GM12891 (cell line): ENCODE results near the gene APOC3.

Experiments used
- DNase-seq: peaks from one replicate; pipeline ENCODE4 v3.0.0; 2011; ENCODE audit warnings: low spot score; ENCODE audit not compliant: insufficient read length
- FAIRE-seq: peaks from 2 replicates; lab custom pipeline; 2011; peaks lifted over from hg19 to GRCh38; lab: Jason Lieb, UNC
- PAX5 ChIP-seq: IDR thresholded peaks from 2 replicates; pipeline ENCODE4 v1.6.1; 2011; ENCODE audit warnings: low read length, moderate library complexity, mild to moderate bottlenecking; ENCODE audit not compliant: insufficient read depth, severe bottlenecking
- POLR2A ChIP-seq: IDR thresholded peaks from 2 replicates; pipeline ENCODE4 v1.6.1; 2011; ENCODE audit warnings: low read depth, low read length, control low read depth
- POLR2AphosphoS5 ChIP-seq: IDR thresholded peaks from 2 replicates; pipeline ENCODE4 v1.6.1; 2011; ENCODE audit warnings: low read depth, low read length, control low read depth
- POU2F2 ChIP-seq: IDR thresholded peaks from 2 replicates; pipeline ENCODE4 v1.6.1; 2011; ENCODE audit warnings: low read depth, mild to moderate bottlenecking, control low read depth, low read length, moderate library complexity
- SPI1 ChIP-seq: IDR thresholded peaks from 2 replicates; pipeline ENCODE4 v1.6.1; 2011; ENCODE audit warnings: low read depth, low read length, control low read depth
- TAF1 ChIP-seq: IDR thresholded peaks from 2 replicates; pipeline ENCODE4 v1.6.1; 2011; ENCODE audit warnings: low read depth, low read length, control low read depth

Gene APOC3

DNA sequence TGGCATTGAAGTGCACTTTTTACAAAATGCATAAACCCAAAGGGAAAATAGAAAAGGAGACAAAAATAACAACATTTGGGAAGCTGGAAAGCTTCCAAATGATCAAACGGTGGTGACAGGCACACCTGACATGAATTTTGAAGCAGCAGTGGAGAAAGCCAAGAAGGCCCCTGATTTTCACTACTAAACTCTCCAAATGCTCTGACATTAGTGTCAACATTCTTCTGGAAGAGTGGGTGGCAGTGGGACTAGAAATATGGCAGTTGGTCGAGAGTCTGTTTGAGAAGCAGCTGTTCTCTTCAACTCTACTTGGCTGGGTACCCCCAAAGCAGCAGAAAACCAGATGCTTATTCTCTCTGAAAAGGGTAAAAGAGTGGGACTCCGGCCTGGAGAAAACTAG is 25.7 kb upstream of the APOC3 start:
- DNase-seq (no peak), FAIRE-seq (no peak)
- TF ChIP-seq PAX5 (no peak), POU2F2 (no peak), SPI1 (no peak), POLR2A (no peak), POLR2AphosphoS5 (no peak), TAF1 (no peak)

- no peak for DNase-seq
- FAIRE-seq: no peak
- TF ChIP-seq SPI1 (no peak), POLR2A (no peak), POU2F2 (no peak), POLR2AphosphoS5 (no peak), TAF1 (no peak), PAX5 (no peak)
Observed at GRCh38 chr11:116807601-116808261, 22.0 kb upstream of the APOC3 start.

DNA sequence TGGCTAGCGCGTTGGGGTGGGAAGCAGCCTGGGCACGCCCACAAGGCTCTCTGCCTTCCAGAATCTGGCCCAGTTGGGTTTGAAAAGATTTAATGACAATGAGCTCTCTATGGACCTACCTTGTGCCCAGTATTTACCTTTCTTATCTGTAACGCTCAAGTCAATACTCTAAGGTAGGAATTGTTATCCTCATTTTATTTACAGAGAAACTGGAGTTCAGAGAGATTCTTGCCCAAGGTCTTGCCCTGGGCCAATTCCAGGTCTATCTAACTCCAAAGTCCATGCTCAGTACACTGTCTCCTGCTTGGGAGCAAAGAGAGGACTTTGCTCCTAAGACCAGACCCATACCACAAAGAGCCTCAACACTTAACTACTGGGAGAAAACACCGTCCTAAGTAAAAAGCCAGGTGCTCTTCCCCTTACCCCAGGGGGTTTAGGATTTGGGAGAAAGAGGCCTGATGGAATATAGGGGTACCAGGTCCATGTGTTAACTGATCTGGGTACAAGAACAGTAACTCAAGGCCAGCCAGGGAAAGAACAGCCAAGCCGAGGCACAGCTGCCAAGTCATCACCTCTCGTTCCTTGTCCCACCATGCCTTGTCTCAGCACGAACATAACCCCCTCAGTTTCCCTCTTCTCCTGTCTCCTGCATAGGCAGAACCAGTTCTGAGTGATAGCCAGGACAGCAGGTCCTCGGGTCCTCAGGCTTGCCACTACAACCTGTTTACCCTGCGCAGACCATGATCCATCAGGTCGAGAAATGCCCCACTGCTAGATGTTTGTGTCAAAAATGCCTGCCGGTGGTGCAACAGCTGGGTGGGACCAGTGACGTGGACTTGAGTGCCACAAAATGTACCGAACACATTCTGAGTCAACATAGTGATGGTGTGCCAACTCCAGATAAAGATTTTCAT is 21.2 kb upstream of the APOC3 start:
- FAIRE-seq: no peak
- no peak for TF ChIP-seq POLR2AphosphoS5
- no peak for TF ChIP-seq POU2F2
- no peak for TF ChIP-seq PAX5
- no peak for TF ChIP-seq TAF1
- TF ChIP-seq POLR2A: no peak
- no peak for TF ChIP-seq SPI1
- no peak for DNase-seq

- FAIRE-seq (no peak), DNase-seq (no peak)
- TF ChIP-seq POLR2AphosphoS5 (no peak), SPI1 (no peak)
Observed at GRCh38 chr11:116811194-116811593, 18.5 kb upstream of the APOC3 start.

DNA sequence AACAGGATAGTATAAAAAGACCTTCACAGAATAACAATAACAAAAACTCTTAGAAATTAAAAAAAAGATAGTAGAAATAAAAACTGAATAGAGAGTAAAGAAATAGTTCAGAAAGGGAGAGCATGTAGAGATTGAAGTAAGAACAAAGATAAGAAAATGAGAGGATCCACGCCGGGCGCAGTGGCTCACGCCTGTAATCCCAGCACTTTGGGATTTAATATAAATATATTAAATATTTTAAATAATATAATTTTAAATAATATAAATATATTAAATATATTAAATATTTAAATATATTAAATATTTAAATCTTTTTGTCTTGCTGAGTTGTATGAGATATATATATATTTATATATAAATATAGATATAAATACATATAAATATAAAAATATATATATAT is 17.6 kb upstream of the APOC3 start:
- no peak for FAIRE-seq
- no peak for TF ChIP-seq POU2F2
- TF ChIP-seq POLR2A: no peak
- TF ChIP-seq POLR2AphosphoS5: no peak

DNA sequence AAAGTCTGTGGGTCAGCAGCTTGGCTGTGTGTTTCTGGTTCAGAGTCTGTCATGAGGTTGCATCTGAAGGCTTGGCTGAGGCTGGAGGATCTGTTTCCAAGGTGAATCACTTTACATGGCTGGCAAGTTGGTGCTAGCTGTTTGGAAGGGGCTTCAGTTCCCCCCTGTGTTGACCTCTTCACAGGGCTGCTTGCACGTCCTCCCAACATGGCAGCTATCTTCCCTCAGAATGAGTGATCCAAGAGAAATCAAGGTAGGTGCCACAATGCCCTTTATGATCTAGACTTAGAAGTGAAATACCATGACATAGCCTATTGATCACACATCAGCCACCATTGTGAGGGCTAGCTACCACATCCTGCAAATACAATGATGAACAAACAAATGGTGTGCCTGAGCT is 16.5 kb upstream of the APOC3 start:
- no peak for FAIRE-seq
- DNase-seq: no peak
- TF ChIP-seq TAF1 (no peak), POLR2AphosphoS5 (no peak), POU2F2 (no peak), SPI1 (no peak), PAX5 (no peak), POLR2A (no peak)

More for the DNA sequence above, 17.6 kb upstream of the APOC3 start:
- no peak for DNase-seq

DNA sequence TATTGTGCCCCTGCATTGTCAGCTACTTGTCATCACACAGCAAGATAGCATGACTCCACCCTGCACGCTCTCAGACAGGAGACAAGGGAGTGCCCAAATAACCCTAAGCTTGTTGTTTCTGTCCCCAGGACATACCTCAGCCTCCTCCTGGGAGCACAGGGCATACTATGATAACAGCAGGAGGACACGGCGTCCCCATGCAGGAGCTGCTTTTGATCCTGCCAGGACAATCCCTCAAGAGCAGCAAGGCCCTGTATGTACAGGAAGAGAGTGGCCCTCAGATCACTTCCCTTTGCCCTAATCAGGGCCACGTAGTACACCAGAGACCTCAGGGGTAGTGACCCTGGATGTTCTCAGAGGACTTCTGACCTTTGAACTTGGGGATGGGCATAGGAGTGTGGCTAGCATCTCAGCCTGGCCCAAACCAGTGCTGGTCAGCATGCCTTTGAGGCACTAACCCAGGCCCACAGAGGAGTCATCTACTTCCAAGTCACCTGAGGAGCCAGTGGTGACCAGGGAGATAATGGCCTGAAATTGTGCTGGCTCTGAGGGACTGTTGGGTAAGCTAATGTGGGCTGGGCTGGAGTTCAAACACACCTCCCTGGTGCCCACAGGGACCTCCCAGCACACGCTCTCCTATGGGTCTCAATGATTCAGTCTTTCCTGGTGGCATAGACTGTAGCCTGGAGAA is 15.8 kb upstream of the APOC3 start:
- no peak for FAIRE-seq
- no peak for TF ChIP-seq POLR2A
- no peak for TF ChIP-seq POU2F2
- TF ChIP-seq PAX5: no peak
- no peak for TF ChIP-seq POLR2AphosphoS5
- TF ChIP-seq TAF1: no peak
- no peak for TF ChIP-seq SPI1
- no peak for DNase-seq

- TF ChIP-seq POLR2A (no peak), POU2F2 (no peak), SPI1 (no peak), TAF1 (no peak), POLR2AphosphoS5 (no peak), PAX5 (no peak)
- no peak for DNase-seq
Observed at GRCh38 chr11:116814502-116814901, 15.2 kb upstream of the APOC3 start.

DNA sequence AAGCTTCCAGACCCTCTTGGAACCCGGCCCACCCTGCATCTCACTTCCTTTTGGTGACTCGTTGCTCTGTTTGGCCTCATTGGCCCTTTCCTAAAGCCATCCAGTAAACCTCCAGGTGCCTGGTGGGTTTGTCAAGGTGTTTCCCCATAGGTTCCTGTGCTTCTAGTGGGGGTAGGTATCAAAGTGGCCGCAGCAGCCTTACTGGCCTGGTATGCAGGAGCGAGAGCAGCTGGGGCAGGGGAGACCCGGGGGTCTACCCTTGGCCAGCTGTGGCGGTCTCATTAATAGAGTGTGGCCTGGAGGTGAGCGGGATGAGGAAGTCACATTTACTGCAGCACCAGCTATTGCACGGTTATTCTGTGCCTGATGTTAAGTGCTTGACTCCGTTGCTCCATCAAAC is 10.7 kb upstream of the APOC3 start:
- no peak for FAIRE-seq

More at GRCh38 chr11:116814502-116814901, 15.2 kb upstream of the APOC3 start:
- no peak for FAIRE-seq

More for the DNA sequence above, 10.7 kb upstream of the APOC3 start:
- no peak for DNase-seq
- TF ChIP-seq SPI1 (no peak), POLR2AphosphoS5 (no peak), POLR2A (no peak)
